ENCODE results near the gene CCL5.

CCL5 gene

GRCh38 chr17:35876534-35876933, 3.6 kb downstream of the CCL5 start:
- Histone ChIP-seq H3K9me3 (replicated peaks; ENCODE audit: low read length) (no peaks in the 10 kb centered on the region), H3K4me1 (ENCODE audit: control insufficient read depth, insufficient read depth, low read length) (no peaks in the 10 kb centered on the region), H3K4me3 (ENCODE audit: low read length) (no peak overlapping the region), H3K27me3 (ENCODE audit: control insufficient read depth, insufficient read depth, low read length) (peaks cover 4% of the 10 kb centered on the region), H3K9ac (ENCODE audit: low read depth, low read length) (no peak overlapping the region), H3K4me2 (ENCODE audit: low read length) (no peak overlapping the region), H3K36me3 (ENCODE audit: insufficient read depth, low read length) (no peaks in the 10 kb centered on the region)

DNA sequence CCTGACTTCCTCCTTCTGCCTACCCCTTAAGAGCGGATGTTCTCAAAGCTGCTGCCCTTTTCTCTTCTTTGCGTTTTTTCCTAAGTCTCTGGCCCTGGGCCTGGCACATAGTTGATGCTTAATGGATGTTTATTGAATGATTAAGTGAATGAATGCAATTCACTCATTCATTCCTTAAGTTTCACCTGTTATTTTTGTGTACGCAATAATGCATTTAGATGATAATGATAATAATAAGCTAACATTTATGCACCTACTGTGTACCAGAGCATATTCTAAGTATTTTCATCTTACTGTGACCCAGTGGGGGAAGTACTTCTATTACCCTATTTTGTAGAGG, 4.4 kb downstream of the CCL5 start:
- Histone ChIP-seq H3K4me3 (ENCODE audit: low read length) (no peak overlapping the region), H3K9me3 (replicated peaks; ENCODE audit: low read length) (no peaks in the 10 kb centered on the region), H3K4me2 (ENCODE audit: low read length) (no peak overlapping the region), H3K4me1 (ENCODE audit: control insufficient read depth, insufficient read depth, low read length) (no peaks in the 10 kb centered on the region), H3K9ac (ENCODE audit: low read depth, low read length) (no peak overlapping the region), H3K36me3 (ENCODE audit: insufficient read depth, low read length) (no peaks in the 10 kb centered on the region), H3K27me3 (ENCODE audit: control insufficient read depth, insufficient read depth, low read length) (peaks cover 4% of the 10 kb centered on the region)

- no peak overlapping the region for H3K9ac ChIP-seq (ENCODE audit: low read depth, low read length)
- H3K4me2 ChIP-seq (ENCODE audit: low read length) = no peak overlapping the region
- H3K36me3 ChIP-seq (ENCODE audit: insufficient read depth, low read length) = no peaks in the 10 kb centered on the region
- H3K27me3 ChIP-seq (ENCODE audit: control insufficient read depth, insufficient read depth, low read length) = peaks cover 4% of the 10 kb centered on the region
- no peaks in the 10 kb centered on the region for H3K4me1 ChIP-seq (ENCODE audit: control insufficient read depth, insufficient read depth, low read length)
- H3K9me3 ChIP-seq (replicated peaks; ENCODE audit: low read length) = no peaks in the 10 kb centered on the region
- H3K4me3 ChIP-seq (ENCODE audit: low read length) = no peak overlapping the region
Observed at GRCh38 chr17:35875072-35875799, 4.9 kb downstream of the CCL5 start.

GRCh38 chr17:35872196-35872980, 7.8 kb downstream of the CCL5 start:
- no peak overlapping the region for H3K9ac ChIP-seq (ENCODE audit: low read depth, low read length)
- H3K27me3 ChIP-seq (ENCODE audit: control insufficient read depth, insufficient read depth, low read length) = peaks cover 4% of the 10 kb centered on the region
- no peaks in the 10 kb centered on the region for H3K4me1 ChIP-seq (ENCODE audit: control insufficient read depth, insufficient read depth, low read length)
- H3K36me3 ChIP-seq (ENCODE audit: insufficient read depth, low read length) = no peaks in the 10 kb centered on the region
- no peak overlapping the region for H3K4me2 ChIP-seq (ENCODE audit: low read length)
- no peaks in the 10 kb centered on the region for H3K9me3 ChIP-seq (replicated peaks; ENCODE audit: low read length)
- H3K4me3 ChIP-seq (ENCODE audit: low read length) = no peak overlapping the region

DNA sequence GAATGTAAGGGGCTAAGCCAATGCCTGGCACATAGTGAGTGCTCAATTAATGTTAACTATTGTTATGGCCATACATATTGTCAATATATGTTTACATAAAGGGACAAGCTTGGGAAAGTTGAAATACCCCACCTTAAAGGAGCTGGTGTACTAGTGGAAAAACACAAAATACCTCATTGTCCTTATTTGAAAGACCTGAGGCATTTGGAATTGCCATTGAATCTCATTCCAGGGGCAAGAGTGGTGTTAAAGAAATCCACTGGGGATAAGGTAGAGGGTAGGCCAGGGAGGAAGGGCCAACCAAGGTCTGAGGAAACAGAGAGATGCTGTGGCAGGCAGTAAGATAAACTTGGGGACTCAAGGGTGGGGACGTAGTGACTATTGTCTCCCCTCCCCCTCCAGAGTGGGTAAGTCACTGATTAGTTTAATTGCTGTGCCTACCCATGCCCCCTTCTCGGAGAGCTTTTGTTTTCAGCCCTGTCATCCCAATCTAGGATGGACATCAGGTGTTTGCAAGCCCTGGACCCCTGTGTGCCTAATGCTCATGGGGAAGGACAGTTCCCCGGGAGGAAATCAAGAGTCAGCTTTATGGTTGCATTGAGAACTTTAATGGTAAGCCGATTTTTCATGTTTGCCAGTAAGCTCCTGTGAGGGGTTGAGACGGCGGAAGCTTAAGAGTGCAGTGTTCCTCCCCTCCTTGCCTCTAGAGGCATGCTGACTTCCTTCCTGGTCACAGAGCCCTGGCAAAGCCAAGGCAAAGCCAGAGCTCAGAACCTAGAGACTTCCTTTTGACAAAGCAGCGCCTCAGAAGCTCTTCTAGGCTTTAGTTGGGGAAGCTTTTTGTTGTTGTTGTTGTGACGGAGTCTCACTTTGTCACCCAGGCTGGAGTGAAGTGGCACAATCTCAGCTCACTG, 9.0 kb downstream of the CCL5 start:
- no peaks in the 10 kb centered on the region for H3K27me3 ChIP-seq (ENCODE audit: control insufficient read depth, insufficient read depth, low read length)
- H3K9me3 ChIP-seq (replicated peaks; ENCODE audit: low read length) = no peaks in the 10 kb centered on the region
- H3K4me3 ChIP-seq (ENCODE audit: low read length) = no peak overlapping the region
- H3K36me3 ChIP-seq (ENCODE audit: insufficient read depth, low read length) = no peaks in the 10 kb centered on the region
- H3K4me1 ChIP-seq (ENCODE audit: control insufficient read depth, insufficient read depth, low read length) = peaks cover 5% of the 10 kb centered on the region
- H3K4me2 ChIP-seq (ENCODE audit: low read length) = no peak overlapping the region
- H3K9ac ChIP-seq (ENCODE audit: low read depth, low read length) = no peak overlapping the region

- Histone ChIP-seq H3K9ac (ENCODE audit: low read depth, low read length) (no peak within 1 kb of the TSS), H3K27me3 (ENCODE audit: control insufficient read depth, insufficient read depth, low read length) (no peaks in the 10 kb centered on the region), H3K4me1 (ENCODE audit: control insufficient read depth, insufficient read depth, low read length) (peaks cover 12% of the 10 kb centered on the region), H3K9me3 (replicated peaks; ENCODE audit: low read length) (no peaks in the 10 kb centered on the region), H3K4me2 (ENCODE audit: low read length) (no peak within 1 kb of the TSS), H3K36me3 (ENCODE audit: insufficient read depth, low read length) (no peaks in the 10 kb centered on the region), H3K4me3 (ENCODE audit: low read length) (no peak within 1 kb of the TSS)
Observed at GRCh38 chr17:35868737-35869136, 11.4 kb downstream of the CCL5 start, which contains the start of gene HEATR9. Gene HEATR9 (minus strand): TSS chr17:35868891. CDS start chr17:35868742, 149 bp downstream.

DNA sequence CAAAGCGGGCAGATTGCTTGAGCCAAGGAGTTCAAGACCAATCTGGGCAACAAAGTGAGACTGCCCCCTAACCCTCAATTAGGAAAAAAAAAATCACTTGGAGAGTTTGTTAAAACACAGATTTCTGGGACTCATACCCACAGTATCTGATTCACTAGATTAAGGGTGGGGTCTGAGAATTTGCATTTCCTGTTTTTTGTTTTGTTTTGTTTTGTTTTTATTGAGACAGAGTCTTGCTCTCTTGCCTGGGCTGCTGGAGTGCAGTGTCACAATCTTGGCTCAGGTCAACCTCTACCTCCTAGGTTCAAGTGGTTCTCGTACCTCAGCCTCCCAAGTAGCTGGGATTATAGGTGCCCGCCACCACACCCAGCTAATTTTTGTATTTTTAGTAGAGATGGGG, 12.6 kb downstream of the CCL5 start:
- Histone ChIP-seq H3K4me1 (ENCODE audit: control insufficient read depth, insufficient read depth, low read length) (peaks cover 12% of the 10 kb centered on the region), H3K4me2 (ENCODE audit: low read length) (no peak overlapping the region), H3K9me3 (replicated peaks; ENCODE audit: low read length) (no peaks in the 10 kb centered on the region), H3K9ac (ENCODE audit: low read depth, low read length) (no peak overlapping the region), H3K36me3 (ENCODE audit: insufficient read depth, low read length) (no peaks in the 10 kb centered on the region), H3K27me3 (ENCODE audit: control insufficient read depth, insufficient read depth, low read length) (no peaks in the 10 kb centered on the region), H3K4me3 (ENCODE audit: low read length) (no peak overlapping the region)

DNA sequence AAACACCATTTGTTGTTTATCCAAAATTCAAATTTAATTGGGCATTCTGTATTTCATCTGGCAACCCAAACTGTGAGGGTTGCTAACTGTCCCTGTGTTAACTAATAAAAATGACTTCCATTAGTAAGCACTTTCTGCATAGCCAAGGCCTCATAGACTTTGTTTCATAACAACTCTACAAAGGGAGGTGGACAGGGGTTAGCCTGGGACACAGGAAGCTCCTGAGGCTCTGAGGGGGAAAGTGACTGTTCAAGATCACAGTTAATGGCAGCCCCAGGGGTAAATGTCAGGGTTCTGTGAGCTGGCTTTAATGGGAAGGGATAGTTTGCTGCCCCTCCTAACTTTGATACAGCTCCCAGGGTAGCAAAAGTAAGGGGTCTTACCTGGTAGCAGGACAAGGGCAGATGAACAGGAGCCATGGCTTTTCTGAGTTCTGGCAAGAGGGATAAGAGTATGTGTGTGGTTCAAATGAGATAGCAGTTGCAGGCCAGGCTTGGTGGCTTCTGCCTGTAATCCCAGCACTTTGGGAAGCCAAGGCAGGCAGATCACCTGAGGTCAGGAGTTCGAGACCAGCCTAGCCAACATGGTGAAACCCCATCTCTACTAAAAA, 13.7 kb downstream of the CCL5 start:
- no peaks in the 10 kb centered on the region for H3K9me3 ChIP-seq (replicated peaks; ENCODE audit: low read length)
- H3K4me3 ChIP-seq (ENCODE audit: low read length) = no peak overlapping the region
- H3K27me3 ChIP-seq (ENCODE audit: control insufficient read depth, insufficient read depth, low read length) = no peaks in the 10 kb centered on the region
- H3K9ac ChIP-seq (ENCODE audit: low read depth, low read length) = no peak overlapping the region
- H3K36me3 ChIP-seq (ENCODE audit: insufficient read depth, low read length) = no peaks in the 10 kb centered on the region
- peak overlapping the region; percentile 40 for H3K4me2 ChIP-seq (ENCODE audit: low read length)
- H3K4me1 ChIP-seq (ENCODE audit: control insufficient read depth, insufficient read depth, low read length) = peaks cover 12% of the 10 kb centered on the region

- Histone ChIP-seq H3K9me3 (replicated peaks; ENCODE audit: low read length) (no peaks in the 10 kb centered on the region), H3K4me1 (ENCODE audit: control insufficient read depth, insufficient read depth, low read length) (peaks cover 12% of the 10 kb centered on the region), H3K36me3 (ENCODE audit: insufficient read depth, low read length) (no peaks in the 10 kb centered on the region), H3K4me3 (ENCODE audit: low read length) (no peak overlapping the region), H3K4me2 (ENCODE audit: low read length) (peak overlapping the region; percentile 40), H3K9ac (ENCODE audit: low read depth, low read length) (no peak overlapping the region), H3K27me3 (ENCODE audit: control insufficient read depth, insufficient read depth, low read length) (no peaks in the 10 kb centered on the region)
Observed at GRCh38 chr17:35865412-35866340, 14.5 kb downstream of the CCL5 start.

- H3K27me3 ChIP-seq (ENCODE audit: control insufficient read depth, insufficient read depth, low read length) = no peaks in the 10 kb centered on the region
- no peaks in the 10 kb centered on the region for H3K9me3 ChIP-seq (replicated peaks; ENCODE audit: low read length)
- H3K9ac ChIP-seq (ENCODE audit: low read depth, low read length) = no peak overlapping the region
- H3K4me3 ChIP-seq (ENCODE audit: low read length) = no peak overlapping the region
- no peaks in the 10 kb centered on the region for H3K36me3 ChIP-seq (ENCODE audit: insufficient read depth, low read length)
- no peak overlapping the region for H3K4me2 ChIP-seq (ENCODE audit: low read length)
- peaks cover 12% of the 10 kb centered on the region for H3K4me1 ChIP-seq (ENCODE audit: control insufficient read depth, insufficient read depth, low read length)
Observed at GRCh38 chr17:35864853-35865252, 15.3 kb downstream of the CCL5 start.

Data from skeletal muscle satellite cell (primary cell).